Natural killer cell (primary cell): ENCODE data around the gene EFHC2. TPM values are rescaled to one million over a fixed set of nuclear protein-coding genes. Genes with fewer than 3 reads are reported as not detected.
"Not testable (repeated sequence)": the region's sequence is repeated elsewhere in the genome, so short reads cannot be mapped to it uniquely, and the experiment has no call there.

Source experiments
- ATAC-seq, 3 donors: fragments of 150-1000 bp in 2 of 3; fragments of 200-7000 bp in 1 of 3; cut with Tn5 transposase; 1 replicate in 1 of 3; 2 replicates in 2 of 3; pipeline ENCODE4 v1.10.0; 2021; ENCODE audit warnings: mild to moderate bottlenecking in 2 of 3, moderate library complexity in 2 of 3
- DNase-seq, 2 donors: peaks; one replicate each; pipeline versions ENCODE4 v3.0.0 to v3.0.0-alpha.2; 2013 to 2021; ENCODE audit warnings: mixed read lengths in 1 of 2
- H3K27ac ChIP-seq: one replicate; pipeline ENCODE4 v1.5.1; 2013; ENCODE audit warnings: mild to moderate bottlenecking, low read length
- H3K27me3 ChIP-seq: one replicate; pipeline ENCODE4 v1.6.1; 2013; ENCODE audit warnings: low read length; ENCODE audit not compliant: control insufficient read depth, insufficient read depth
- H3K36me3 ChIP-seq: one replicate; pipeline ENCODE4 v1.6.1; 2013; ENCODE audit warnings: low read length; ENCODE audit not compliant: control insufficient read depth, insufficient read depth
- H3K4me1 ChIP-seq: one replicate; pipeline ENCODE4 v1.6.1; 2013; ENCODE audit warnings: low read length; ENCODE audit not compliant: control insufficient read depth, insufficient read depth
- H3K4me3 ChIP-seq: one replicate; pipeline ENCODE4 v1.5.1; 2013; ENCODE audit warnings: low read length
- H3K9me3 ChIP-seq: one replicate; pipeline ENCODE4 v1.6.1; 2013; ENCODE audit warnings: low read length; ENCODE audit not compliant: control insufficient read depth, insufficient read depth
- H3K27ac Mint-ChIP-seq, 2 donors: one replicate each; pipeline ENCODE4 v1.8.0; 2022; ENCODE audit warnings: mild to moderate bottlenecking in 2 of 2, mixed read lengths in 2 of 2, moderate library complexity in 1 of 2
- H3K27me3 Mint-ChIP-seq, 2 donors: one replicate each; pipeline ENCODE4 v1.8.0; 2022; ENCODE audit warnings: low read depth in 2 of 2, mixed read lengths in 2 of 2
- H3K36me3 Mint-ChIP-seq: one replicate; pipeline ENCODE4 v1.8.0; 2022; ENCODE audit warnings: mixed read lengths
- H3K4me1 Mint-ChIP-seq, 2 donors: one replicate each; pipeline ENCODE4 v1.8.0; 2022; ENCODE audit warnings: mixed read lengths in 2 of 2
- H3K4me3 Mint-ChIP-seq: one replicate; pipeline ENCODE4 v1.8.0; 2022; ENCODE audit warnings: mild to moderate bottlenecking, moderate library complexity, mixed read lengths
- H3K9me3 Mint-ChIP-seq, 2 donors: one replicate each; pipeline ENCODE4 v1.8.0; 2022; ENCODE audit warnings: mixed read lengths in 2 of 2
- CTCF ChIP-seq: fragments of 200-600 bp; IDR thresholded peaks from one replicate; pipeline ENCODE4 v1.8.0; 2022; ENCODE audit warnings: antibody characterized with exemption
- WGBS: methylation state at CpG from one replicate; pipeline ENCODE4 v1.1.7; 2013; ENCODE audit warnings: missing lambda C conversion rate; ENCODE audit not compliant: insufficient coverage; 5-methylcytosine and 5-hydroxymethylcytosine counted together
- intact Hi-C: fragments of 100-400 bp; cut with micrococcal nuclease; formaldehyde crosslinking; loops from one replicate; pipeline ENCODE4 v1.14.2; 2022
- total RNA-seq, 4 donors: library from RNA; stranded (reverse); fragments of 120-200 nt in 1 of 4; gene quantifications; one replicate each; pipeline versions ENCODE4 v1.2.3 to v1.2.4, GENCODE V29; 2013 to 2022

Gene EFHC2
- total RNA-seq, 3 donors from 2014 or later (not counting 1 experiment from before 2014, with no cell fraction given), result 5.7 to 9.1 (median 8.9) TPM

GRCh38 chrX:44216171-44216570, 127.3 kb downstream of the EFHC2 start:
- no peak overlapping the region for H3K4me3 Mint-ChIP-seq
- DNase-seq (no peak), ATAC-seq (no peak)
- H3K27me3 ChIP-seq, result no peaks in the 10 kb centered on the region
- intact Hi-C loops, result no loop called here
- no peak overlapping the region for H3K27ac ChIP-seq
- no peak overlapping the region for H3K4me3 ChIP-seq
- no peaks in the 10 kb centered on the region for H3K9me3 ChIP-seq
- no peaks in the 10 kb centered on the region for H3K36me3 Mint-ChIP-seq
- H3K4me1 Mint-ChIP-seq, result no peaks in the 10 kb centered on the region
- H3K9me3 Mint-ChIP-seq, result no peaks in the 10 kb centered on the region
- H3K4me1 ChIP-seq, result no peaks in the 10 kb centered on the region
- H3K27ac Mint-ChIP-seq, result no peak overlapping the region
- WGBS, result 89% methylated on average over 3 of the region's 3 CpGs
- H3K36me3 ChIP-seq, result no peaks in the 10 kb centered on the region
- H3K27me3 Mint-ChIP-seq, result peaks cover 0 to 20% of the 10 kb centered on the region in 2 donors
- no peak for TF ChIP-seq CTCF

- intact Hi-C loops, result no loop called here
- no peak overlapping the region for H3K4me3 ChIP-seq
Measured at GRCh38 chrX:44203791-44204190, 139.7 kb downstream of the EFHC2 start.

GRCh38 chrX:44202596-44202995, 140.9 kb downstream of the EFHC2 start:
- Histone ChIP-seq H3K4me3 (no peak overlapping the region), H3K4me1 (no peaks in the 10 kb centered on the region), H3K27ac (no peak overlapping the region), H3K27me3 (no peaks in the 10 kb centered on the region), H3K9me3 (no peaks in the 10 kb centered on the region), H3K36me3 (no peaks in the 10 kb centered on the region)
- no peak overlapping the region for H3K27ac Mint-ChIP-seq
- H3K9me3 Mint-ChIP-seq, result no peaks in the 10 kb centered on the region
- DNase-seq, result no peak
- no peaks in the 10 kb centered on the region for H3K36me3 Mint-ChIP-seq
- peak in 1 of 3 donors; percentile 18 for ATAC-seq
- peaks cover 0 to 6% of the 10 kb centered on the region in 2 donors for H3K4me1 Mint-ChIP-seq
- WGBS, result 9% methylated on average over 1 of the region's 2 CpGs
- no peak overlapping the region for H3K4me3 Mint-ChIP-seq
- peaks cover 0 to 48% of the 10 kb centered on the region in 2 donors for H3K27me3 Mint-ChIP-seq
- TF ChIP-seq CTCF, result no peak
- intact Hi-C loops, result no loop called here

More at GRCh38 chrX:44203791-44204190, 139.7 kb downstream of the EFHC2 start:
- no peaks in the 10 kb centered on the region for H3K9me3 Mint-ChIP-seq
- no peaks in the 10 kb centered on the region for H3K9me3 ChIP-seq
- DNase-seq (no peak), ATAC-seq (no peak)
- H3K27ac ChIP-seq, result no peak overlapping the region
- 92% methylated on average over 1 of the region's 1 CpG for WGBS
- H3K27me3 ChIP-seq, result no peaks in the 10 kb centered on the region
- peaks cover 0 to 6% of the 10 kb centered on the region in 2 donors for H3K4me1 Mint-ChIP-seq
- H3K4me1 ChIP-seq, result no peaks in the 10 kb centered on the region
- no peaks in the 10 kb centered on the region for H3K36me3 ChIP-seq
- no peak for TF ChIP-seq CTCF
- no peak overlapping the region for H3K4me3 Mint-ChIP-seq
- H3K27ac Mint-ChIP-seq, result no peak overlapping the region
- peaks cover 0 to 40% of the 10 kb centered on the region in 2 donors for H3K27me3 Mint-ChIP-seq
- H3K36me3 Mint-ChIP-seq, result no peaks in the 10 kb centered on the region

GRCh38 chrX:44189116-44189515, 154.4 kb downstream of the EFHC2 start:
- Histone ChIP-seq H3K9me3 (no peaks in the 10 kb centered on the region), H3K4me1 (no peaks in the 10 kb centered on the region), H3K27me3 (no peaks in the 10 kb centered on the region), H3K27ac (no peak overlapping the region), H3K4me3 (no peak overlapping the region), H3K36me3 (no peaks in the 10 kb centered on the region)
- H3K4me1 Mint-ChIP-seq, result no peaks in the 10 kb centered on the region
- no peak overlapping the region for H3K4me3 Mint-ChIP-seq
- H3K36me3 Mint-ChIP-seq, result no peaks in the 10 kb centered on the region
- no peaks in the 10 kb centered on the region for H3K9me3 Mint-ChIP-seq
- intact Hi-C loops, result no loop called here
- no peak for DNase-seq
- WGBS, result 97% methylated on average over 2 of the region's 2 CpGs
- no peaks in the 10 kb centered on the region for H3K27me3 Mint-ChIP-seq
- H3K27ac Mint-ChIP-seq, result no peak overlapping the region
- no peak for ATAC-seq
- TF ChIP-seq CTCF, result no peak

- H3K4me3 Mint-ChIP-seq, H3K4me1 ChIP-seq, H3K27me3 ChIP-seq, H3K27ac Mint-ChIP-seq, ATAC-seq, intact Hi-C loops, H3K9me3 ChIP-seq, H3K36me3 ChIP-seq, H3K27me3 Mint-ChIP-seq, H3K4me1 Mint-ChIP-seq, H3K4me3 ChIP-seq, H3K36me3 Mint-ChIP-seq, H3K27ac ChIP-seq, DNase-seq, H3K9me3 Mint-ChIP-seq: not testable (repeated sequence)
- WGBS, result no CpG with 5 or more reads among the region's 5 CpGs
Measured at GRCh38 chrX:44187915-44188314, 155.6 kb downstream of the EFHC2 start.
